Panc1 (cell line): ENCODE results near the gene CHAC1. TPM values are rescaled to one million over a fixed set of nuclear protein-coding genes. Genes with fewer than 3 reads are reported as not detected.

Source experiments
- ATAC-seq: fragments of 200-7000 bp; cut with Tn5 transposase; 2 replicates; pipeline ENCODE4 v1.9.1; 2020; ENCODE audit warnings: mild to moderate bottlenecking, moderate library complexity
- BruUV-seq: library from RNA; stranded (reverse); fragments of 400-500 nt; replicated peaks from 2 replicates; lab custom pipeline; 2021; lab: Mats Ljungman, UMichigan
- CTCF ChIA-PET: fragments of 300-600 bp; sonication (Branson Sonifier 250); formaldehyde crosslinking; loops from one replicate; lab custom pipeline; 2022; ENCODE audit warnings: antibody characterized with exemption; lab: Charles Lee
- POLR2A ChIA-PET: fragments of 300-600 bp; sonication (Branson Sonifier 250); formaldehyde crosslinking; loops from one replicate; lab custom pipeline; 2022; ENCODE audit warnings: antibody characterized with exemption; lab: Charles Lee
- DNase-seq: peaks from one replicate; pipeline ENCODE4 v3.0.0-alpha.2; 2010; ENCODE audit warnings: low read depth, low spot score
- H3K27ac ChIP-seq: 2 replicates; pipeline ENCODE4 v1.5.1; 2011; ENCODE audit warnings: mild to moderate bottlenecking, low read length, inconsistent platforms
- H3K27me3 ChIP-seq: fragments of 200-500 bp; sonication (Bioruptor generic); 2 replicates; pipeline ENCODE4 v1.6.0; 2014; ENCODE audit warnings: low read length, inconsistent platforms; ENCODE audit not compliant: control insufficient read depth, insufficient read depth
- H3K36me3 ChIP-seq: fragments of 200-500 bp; sonication (Bioruptor generic); 2 replicates; pipeline ENCODE4 v1.5.1; 2014; ENCODE audit warnings: inconsistent platforms, mild to moderate bottlenecking, low read length, moderate library complexity; ENCODE audit not compliant: control insufficient read depth, insufficient read depth
- H3K4me1 ChIP-seq: 2 replicates; pipeline ENCODE4 v1.5.1; 2011; ENCODE audit warnings: inconsistent platforms, mild to moderate bottlenecking, low read length, moderate library complexity; ENCODE audit not compliant: control insufficient read depth, insufficient read depth
- H3K4me3 ChIP-seq, 2 experiments: 2 replicates each; pipeline ENCODE4 v1.5.1; 2011 to 2012; ENCODE audit warnings: low read depth in 2 of 2, low read length in 2 of 2, mild to moderate bottlenecking in 2 of 2, inconsistent platforms in 1 of 2, moderate library complexity in 1 of 2
- H3K9me3 ChIP-seq: fragments of 200-500 bp; sonication (Bioruptor generic); 2 replicates; pipeline ENCODE4 v1.5.1; 2014; ENCODE audit warnings: low read depth, mild to moderate bottlenecking, inconsistent platforms, low read length, moderate library complexity; ENCODE audit not compliant: control insufficient read depth, insufficient read depth
- POLR2AphosphoS5 ChIP-seq: IDR thresholded peaks from 2 replicates; pipeline ENCODE4 v1.6.1; 2012; ENCODE audit warnings: mild to moderate bottlenecking, low read depth, low read length, moderate library complexity
- SIN3A ChIP-seq: IDR thresholded peaks from 2 replicates; pipeline ENCODE4 v1.6.1; 2012; ENCODE audit warnings: low read depth, mild to moderate bottlenecking, low read length, moderate library complexity, borderline replicate concordance; ENCODE audit not compliant: insufficient read depth
- TCF7L2 ChIP-seq: IDR thresholded peaks from 2 replicates; pipeline ENCODE4 v1.6.1; 2011; ENCODE audit warnings: mild to moderate bottlenecking, low read depth, low read length, inconsistent platforms
- in situ Hi-C: cut with HindIII; loops from 2 replicates; pipeline ENCODE4 v1.10.0; 2016; ENCODE audit warnings: low sequenced_read_pairs, low pct_unique_long_range_greater_than_20kb
- intact Hi-C: fragments of 100-400 bp; cut with micrococcal nuclease; formaldehyde crosslinking; loops from one replicate; pipeline ENCODE4 v1.10.0; 2022; ENCODE audit not compliant: unreplicated experiment
- total RNA-seq: library from RNA; stranded (reverse); gene quantifications from one replicate; pipeline ENCODE4 v1.2.1, GENCODE V29; 2021; ENCODE audit not compliant: unreplicated experiment
- TF ChIP-seq, protein P1 (sequence below): fragments of 450-650 bp; IDR thresholded peaks from 2 replicates; pipeline ENCODE4 v1.5.1; 2017; ENCODE audit warnings: mild to moderate bottlenecking
- TF ChIP-seq, protein P2 (sequence below), 2 experiments: IDR thresholded peaks; 2 replicates each; pipeline ENCODE4 v1.6.1; 2011 to 2012; ENCODE audit warnings: low read depth in 2 of 2, control low read depth in 1 of 2, low read length in 1 of 2, mild to moderate bottlenecking in 1 of 2, moderate library complexity in 1 of 2; ENCODE audit not compliant: insufficient read depth in 1 of 2

Gene CHAC1
- total RNA-seq, 1 experiment from 2014 or later, result 15.5 TPM

DNA sequence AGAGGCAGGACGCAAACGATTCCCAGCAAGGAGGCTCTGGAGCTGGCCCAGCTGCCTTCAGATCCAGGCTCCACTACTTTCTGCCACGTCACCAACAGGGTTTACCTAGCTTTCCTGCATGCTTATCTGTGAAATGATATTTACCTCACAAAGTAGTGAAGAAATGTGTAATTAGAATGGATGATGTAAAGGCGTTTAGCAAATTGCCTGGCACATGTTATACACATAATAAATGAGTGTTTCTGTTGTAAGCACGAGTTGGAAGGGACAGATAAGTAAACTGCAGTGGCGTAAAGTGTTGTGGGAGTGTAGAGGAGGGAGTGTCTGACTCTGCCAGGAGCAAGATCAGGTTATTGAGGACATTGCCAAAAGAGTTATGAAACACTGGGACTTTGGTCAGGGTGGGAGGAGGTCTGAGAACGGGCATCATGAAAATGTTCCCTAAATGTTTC is 3.5 kb upstream of the CHAC1 start:
- no peaks in the 10 kb centered on the region for H3K9me3 ChIP-seq
- in situ Hi-C loops, result no loop called here
- no TSS peak for BruUV-seq
- TF ChIP-seq POLR2AphosphoS5 (no peak), TCF7L2 (no peak), SIN3A (no peak)
- TF ChIP-seq, protein P1, sequence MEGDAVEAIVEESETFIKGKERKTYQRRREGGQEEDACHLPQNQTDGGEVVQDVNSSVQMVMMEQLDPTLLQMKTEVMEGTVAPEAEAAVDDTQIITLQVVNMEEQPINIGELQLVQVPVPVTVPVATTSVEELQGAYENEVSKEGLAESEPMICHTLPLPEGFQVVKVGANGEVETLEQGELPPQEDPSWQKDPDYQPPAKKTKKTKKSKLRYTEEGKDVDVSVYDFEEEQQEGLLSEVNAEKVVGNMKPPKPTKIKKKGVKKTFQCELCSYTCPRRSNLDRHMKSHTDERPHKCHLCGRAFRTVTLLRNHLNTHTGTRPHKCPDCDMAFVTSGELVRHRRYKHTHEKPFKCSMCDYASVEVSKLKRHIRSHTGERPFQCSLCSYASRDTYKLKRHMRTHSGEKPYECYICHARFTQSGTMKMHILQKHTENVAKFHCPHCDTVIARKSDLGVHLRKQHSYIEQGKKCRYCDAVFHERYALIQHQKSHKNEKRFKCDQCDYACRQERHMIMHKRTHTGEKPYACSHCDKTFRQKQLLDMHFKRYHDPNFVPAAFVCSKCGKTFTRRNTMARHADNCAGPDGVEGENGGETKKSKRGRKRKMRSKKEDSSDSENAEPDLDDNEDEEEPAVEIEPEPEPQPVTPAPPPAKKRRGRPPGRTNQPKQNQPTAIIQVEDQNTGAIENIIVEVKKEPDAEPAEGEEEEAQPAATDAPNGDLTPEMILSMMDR, result no peak
- TF ChIP-seq, protein P2, sequence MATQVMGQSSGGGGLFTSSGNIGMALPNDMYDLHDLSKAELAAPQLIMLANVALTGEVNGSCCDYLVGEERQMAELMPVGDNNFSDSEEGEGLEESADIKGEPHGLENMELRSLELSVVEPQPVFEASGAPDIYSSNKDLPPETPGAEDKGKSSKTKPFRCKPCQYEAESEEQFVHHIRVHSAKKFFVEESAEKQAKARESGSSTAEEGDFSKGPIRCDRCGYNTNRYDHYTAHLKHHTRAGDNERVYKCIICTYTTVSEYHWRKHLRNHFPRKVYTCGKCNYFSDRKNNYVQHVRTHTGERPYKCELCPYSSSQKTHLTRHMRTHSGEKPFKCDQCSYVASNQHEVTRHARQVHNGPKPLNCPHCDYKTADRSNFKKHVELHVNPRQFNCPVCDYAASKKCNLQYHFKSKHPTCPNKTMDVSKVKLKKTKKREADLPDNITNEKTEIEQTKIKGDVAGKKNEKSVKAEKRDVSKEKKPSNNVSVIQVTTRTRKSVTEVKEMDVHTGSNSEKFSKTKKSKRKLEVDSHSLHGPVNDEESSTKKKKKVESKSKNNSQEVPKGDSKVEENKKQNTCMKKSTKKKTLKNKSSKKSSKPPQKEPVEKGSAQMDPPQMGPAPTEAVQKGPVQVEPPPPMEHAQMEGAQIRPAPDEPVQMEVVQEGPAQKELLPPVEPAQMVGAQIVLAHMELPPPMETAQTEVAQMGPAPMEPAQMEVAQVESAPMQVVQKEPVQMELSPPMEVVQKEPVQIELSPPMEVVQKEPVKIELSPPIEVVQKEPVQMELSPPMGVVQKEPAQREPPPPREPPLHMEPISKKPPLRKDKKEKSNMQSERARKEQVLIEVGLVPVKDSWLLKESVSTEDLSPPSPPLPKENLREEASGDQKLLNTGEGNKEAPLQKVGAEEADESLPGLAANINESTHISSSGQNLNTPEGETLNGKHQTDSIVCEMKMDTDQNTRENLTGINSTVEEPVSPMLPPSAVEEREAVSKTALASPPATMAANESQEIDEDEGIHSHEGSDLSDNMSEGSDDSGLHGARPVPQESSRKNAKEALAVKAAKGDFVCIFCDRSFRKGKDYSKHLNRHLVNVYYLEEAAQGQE (IDR thresholded peaks at IDR 0.05; ENCODE audit: insufficient read depth in 1 of 2, low read depth in 2 of 2, low read length in 1 of 2), result no peak
- CTCF ChIA-PET, result interaction anchor here (0.7 kb wide), 1 partner anchor 8 kb away, joined by 8 read pairs; no protein-coding TSS in a partner anchor
- DNase-seq, result no peak
- no peak overlapping the region for H3K27ac ChIP-seq
- intact Hi-C loops, result loop anchor here (10.0 kb wide), 1 partner anchor 235 kb away; no protein-coding TSS in a partner anchor
- no peaks in the 10 kb centered on the region for H3K27me3 ChIP-seq
- peaks cover 10% of the 10 kb centered on the region for H3K4me1 ChIP-seq
- no peak for ATAC-seq
- H3K4me3 ChIP-seq, result no peak overlapping the region
- H3K36me3 ChIP-seq, result no peaks in the 10 kb centered on the region
- POLR2A ChIA-PET, result interaction anchor here (0.7 kb wide), 2 partner anchors 47 to 249 kb away, joined by 3 to 9 read pairs; no protein-coding TSS in a partner anchor

GRCh38 chr15:40951764-40952163 is 1.5 kb upstream of the CHAC1 start:
- no peak for DNase-seq

More at GRCh38 chr15:40951764-40952163, 1.5 kb upstream of the CHAC1 start:
- Histone ChIP-seq H3K9me3 (no peaks in the 10 kb centered on the region), H3K4me1 (peaks cover 10% of the 10 kb centered on the region), H3K4me3 (peak overlapping the region in 1 of 2 experiments; percentile 98; a peak in 2 of 4 replicates), H3K27ac (peak overlapping the region; percentile 92; the same call in 1 of the 2 replicates), H3K27me3 (no peaks in the 10 kb centered on the region), H3K36me3 (peaks cover 2% of the 10 kb centered on the region; the same call in 1 of the 2 replicates)
- BruUV-seq, result TSS peak; percentile 98
- POLR2A ChIA-PET, result interaction anchor here (0.8 kb wide), 1 partner anchor 175 kb away, joined by 13 read pairs; no protein-coding TSS in a partner anchor
- no peak for ATAC-seq
- in situ Hi-C loops (no loop called here), intact Hi-C loops (no loop called here)
- no peak for TF ChIP-seq TCF7L2
- TF ChIP-seq POLR2AphosphoS5, result no peak
- TF ChIP-seq, protein P2 (IDR thresholded peaks at IDR 0.05; ENCODE audit: insufficient read depth in 1 of 2, low read depth in 2 of 2, low read length in 1 of 2), result no peak
- TF ChIP-seq, protein P1, result no peak
- TF ChIP-seq SIN3A, result no peak
- CTCF ChIA-PET, result no interaction called here
